ENCODE results near the gene GNB5. TPM values are rescaled to one million over a fixed set of nuclear protein-coding genes. Genes with fewer than 3 reads are reported as not detected.
"Not testable (repeated sequence)": the region's sequence is repeated elsewhere in the genome, so short reads cannot be mapped to it uniquely, and the experiment has no call there.

Gene GNB5
- total RNA-seq, 1 experiment from 2014 or later = 22.8 TPM

- no peak for TF ChIP-seq EZH2 (IDR thresholded peaks at IDR 0.05; ENCODE audit: borderline replicate concordance, low read depth, low read length, poor library complexity, severe bottlenecking)
- no peak for TF ChIP-seq CTCF (conservative IDR thresholded peaks at IDR 0.05; ENCODE audit: low read depth, low read length)
- ChIA-PET POLR2A (ENCODE audit: low non-redundant PET) (no interaction called here), CTCF (interaction anchor here (0.6 kb wide), 1 partner anchor 18 kb away, joined by 3 read pairs; no protein-coding TSS in a partner anchor)
- H3K4me1 ChIP-seq (ENCODE audit: insufficient read depth, low read length, poor library complexity, severe bottlenecking) = peaks cover 5% of the 10 kb centered on the region
- H3K27ac ChIP-seq (ENCODE audit: low read depth, low read length, poor library complexity, severe bottlenecking) = no peak overlapping the region
- H3K36me3 ChIP-seq (ENCODE audit: insufficient read depth, low read length, poor library complexity, severe bottlenecking) = no peaks in the 10 kb centered on the region
- DNase-seq (ENCODE audit: low spot score) = peak; percentile 34
- intact Hi-C loops (cut with micrococcal nuclease; ENCODE audit: unreplicated experiment) = no loop called here
- BruUV-seq (replicated peaks) = no TSS peak
- H3K27me3 ChIP-seq (replicated peaks; ENCODE audit: insufficient read depth, low read depth, low read length, poor library complexity) = no peaks in the 10 kb centered on the region
- H3K9me3 ChIP-seq (ENCODE audit: low read depth, low read length, poor library complexity, severe bottlenecking) = no peaks in the 10 kb centered on the region
- H3K4me3 ChIP-seq (ENCODE audit: low read depth, low read length, poor library complexity, severe bottlenecking) = no peak overlapping the region
Observed at GRCh38 chr15:52097180-52097579, 94.0 kb downstream of the GNB5 start.

GRCh38 chr15:52096536-52096935, 94.7 kb downstream of the GNB5 start:
- BruUV-seq (replicated peaks); H3K27me3 ChIP-seq (replicated peaks; ENCODE audit: insufficient read depth, low read depth, low read length, poor library complexity); H3K9me3 ChIP-seq (ENCODE audit: low read depth, low read length, poor library complexity, severe bottlenecking); intact Hi-C loops (cut with micrococcal nuclease; ENCODE audit: unreplicated experiment); H3K4me1 ChIP-seq (ENCODE audit: insufficient read depth, low read length, poor library complexity, severe bottlenecking); H3K36me3 ChIP-seq (ENCODE audit: insufficient read depth, low read length, poor library complexity, severe bottlenecking); H3K27ac ChIP-seq (ENCODE audit: low read depth, low read length, poor library complexity, severe bottlenecking); CTCF ChIA-PET; H3K4me3 ChIP-seq (ENCODE audit: low read depth, low read length, poor library complexity, severe bottlenecking); DNase-seq (ENCODE audit: low spot score); POLR2A ChIA-PET (ENCODE audit: low non-redundant PET): not testable (repeated sequence)

- ChIA-PET POLR2A (ENCODE audit: low non-redundant PET) (no interaction called here), CTCF (no interaction called here)
- no peak overlapping the region for H3K27ac ChIP-seq (ENCODE audit: low read depth, low read length, poor library complexity, severe bottlenecking)
- no peak overlapping the region for H3K4me3 ChIP-seq (ENCODE audit: low read depth, low read length, poor library complexity, severe bottlenecking)
- peaks cover under 1% of the 10 kb centered on the region for H3K9me3 ChIP-seq (ENCODE audit: low read depth, low read length, poor library complexity, severe bottlenecking)
- TF ChIP-seq EZH2 (IDR thresholded peaks at IDR 0.05; ENCODE audit: borderline replicate concordance, low read depth, low read length, poor library complexity, severe bottlenecking) (no peak), CTCF (conservative IDR thresholded peaks at IDR 0.05; ENCODE audit: low read depth, low read length) (no peak)
- H3K4me1 ChIP-seq (ENCODE audit: insufficient read depth, low read length, poor library complexity, severe bottlenecking) = peaks cover 5% of the 10 kb centered on the region
- no peaks in the 10 kb centered on the region for H3K27me3 ChIP-seq (replicated peaks; ENCODE audit: insufficient read depth, low read depth, low read length, poor library complexity)
- BruUV-seq (replicated peaks) = no TSS peak
- no peaks in the 10 kb centered on the region for H3K36me3 ChIP-seq (ENCODE audit: insufficient read depth, low read length, poor library complexity, severe bottlenecking)
- DNase-seq (ENCODE audit: low spot score) = no peak
- intact Hi-C loops (cut with micrococcal nuclease; ENCODE audit: unreplicated experiment) = no loop called here
Observed at GRCh38 chr15:52095597-52096262, 95.5 kb downstream of the GNB5 start.

Measured in A673 (cell line).